ES-I3 (cell line): ENCODE data around the gene TMEM214.

ENCODE experiments used
- H3K36me3 ChIP-seq: 2 replicates; pipeline ENCODE4 v1.6.1; 2013; ENCODE audit warnings: mild to moderate bottlenecking, low read length, control low read depth, moderate library complexity; ENCODE audit not compliant: insufficient read depth
- H3K4me1 ChIP-seq: 2 replicates; pipeline ENCODE4 v1.6.1; 2013; ENCODE audit warnings: mild to moderate bottlenecking, control low read depth, low read length; ENCODE audit not compliant: insufficient read depth
- H3K9ac ChIP-seq: 2 replicates; pipeline ENCODE4 v1.6.1; 2013; ENCODE audit warnings: low read depth, mild to moderate bottlenecking, low read length, moderate library complexity
- H3K9me3 ChIP-seq: 2 replicates; pipeline ENCODE4 v1.6.1; 2013; ENCODE audit warnings: mild to moderate bottlenecking, low read length, moderate library complexity; ENCODE audit not compliant: control insufficient read depth, insufficient read depth

TMEM214 gene

DNA sequence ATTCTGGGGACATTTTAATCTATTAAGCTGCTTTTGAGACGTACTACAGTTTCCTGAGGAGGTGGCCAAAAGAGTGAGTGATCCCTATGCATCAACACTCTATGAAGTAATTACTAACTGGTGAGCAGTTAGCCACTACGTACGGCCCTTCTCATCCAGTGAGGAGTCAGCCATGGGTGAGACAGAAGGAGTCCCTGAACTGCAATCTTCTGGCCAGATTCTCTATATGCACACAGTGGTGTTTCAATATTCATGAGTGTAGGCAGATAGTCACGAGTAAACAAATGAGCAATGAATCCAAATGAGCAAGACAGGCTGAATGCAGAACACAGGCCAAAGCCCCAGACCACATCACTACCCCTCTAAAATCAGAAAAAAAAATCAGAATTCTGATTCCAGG is 29.8 kb upstream of the TMEM214 start:
- H3K4me1 ChIP-seq = no peaks in the 10 kb centered on the region
- H3K36me3 ChIP-seq = no peaks in the 10 kb centered on the region
- H3K9me3 ChIP-seq = no peaks in the 10 kb centered on the region
- H3K9ac ChIP-seq = no peak overlapping the region

DNA sequence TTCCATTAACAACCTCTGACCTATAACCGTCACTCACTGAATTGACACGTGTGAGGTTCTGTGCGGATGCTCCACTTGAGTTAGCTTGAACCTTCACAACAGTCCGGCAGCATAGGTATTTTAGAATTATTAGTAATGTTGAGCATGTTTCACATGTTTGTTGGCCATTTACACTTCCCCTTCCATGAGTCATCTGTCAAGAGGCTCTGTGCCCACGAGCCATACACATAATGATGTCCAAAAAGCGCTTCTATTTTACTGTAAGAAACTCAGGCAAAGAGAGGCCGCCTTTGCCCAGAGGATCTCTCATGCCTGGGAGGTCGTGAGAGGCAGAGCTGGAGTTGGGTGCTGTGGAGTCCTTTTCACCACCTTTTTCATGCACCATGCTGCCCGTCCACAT is 28.9 kb upstream of the TMEM214 start:
- no peak overlapping the region for H3K9ac ChIP-seq
- no peaks in the 10 kb centered on the region for H3K36me3 ChIP-seq
- no peaks in the 10 kb centered on the region for H3K4me1 ChIP-seq
- H3K9me3 ChIP-seq = no peaks in the 10 kb centered on the region

DNA sequence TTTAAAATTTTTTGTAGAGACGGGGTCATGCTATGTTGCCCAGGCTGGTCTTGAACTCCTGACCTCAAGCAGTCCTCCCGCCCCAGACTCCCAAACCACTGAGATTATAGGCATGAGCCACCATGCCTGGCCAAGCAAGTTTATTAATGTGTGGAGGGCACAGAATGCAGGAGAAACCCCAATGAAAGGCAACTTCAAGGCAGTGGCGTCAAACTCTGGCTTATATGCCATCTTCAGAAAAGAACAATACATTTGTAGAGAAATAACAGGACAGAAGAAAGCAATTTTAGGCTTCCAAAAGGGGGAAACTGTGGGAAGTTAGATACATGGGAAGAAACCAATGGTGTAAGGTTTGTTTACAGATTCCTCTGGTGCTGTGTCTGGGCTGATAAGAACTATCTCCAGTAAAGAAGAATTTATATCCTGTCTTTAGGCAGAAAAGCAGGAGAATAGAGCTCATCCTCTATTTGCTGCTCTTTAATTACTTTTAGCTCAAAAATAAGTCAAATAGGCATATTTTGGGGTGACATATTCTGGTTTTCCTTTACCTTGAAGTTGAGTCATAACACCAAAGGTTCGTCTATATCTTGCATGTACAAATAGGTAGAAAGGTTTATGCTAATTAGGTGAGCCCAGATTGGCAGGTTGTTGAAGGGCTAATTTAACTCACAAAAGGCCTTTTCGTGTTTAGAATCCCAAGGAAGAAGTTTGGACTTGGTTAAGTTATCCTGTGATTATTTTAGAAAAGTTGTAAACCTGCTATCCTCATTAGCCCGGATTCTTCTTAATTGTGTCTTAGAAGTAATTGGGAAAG is 26.0 kb upstream of the TMEM214 start:
- H3K9me3 ChIP-seq = no peaks in the 10 kb centered on the region
- no peak overlapping the region for H3K9ac ChIP-seq
- H3K4me1 ChIP-seq = no peaks in the 10 kb centered on the region
- no peaks in the 10 kb centered on the region for H3K36me3 ChIP-seq

GRCh38 chr2:27007416-27008374 is 25.1 kb upstream of the TMEM214 start:
- Histone ChIP-seq H3K9me3 (peaks cover under 1% of the 10 kb centered on the region; the same call in 1 of the 2 replicates), H3K36me3 (no peaks in the 10 kb centered on the region), H3K4me1 (no peaks in the 10 kb centered on the region), H3K9ac (no peak overlapping the region)

- no peak overlapping the region for H3K9ac ChIP-seq
- H3K36me3 ChIP-seq = peaks cover 2% of the 10 kb centered on the region; the same call in 1 of the 2 replicates
- peaks cover 5% of the 10 kb centered on the region for H3K9me3 ChIP-seq
- H3K4me1 ChIP-seq = no peaks in the 10 kb centered on the region
Observed at GRCh38 chr2:27008678-27009077, 24.1 kb upstream of the TMEM214 start.

- Histone ChIP-seq H3K9ac (no peak overlapping the region), H3K36me3 (peaks cover 4% of the 10 kb centered on the region; the same call in 1 of the 2 replicates), H3K4me1 (no peaks in the 10 kb centered on the region), H3K9me3 (peaks cover 8% of the 10 kb centered on the region)
Observed at GRCh38 chr2:27009083-27009482, 23.7 kb upstream of the TMEM214 start.

DNA sequence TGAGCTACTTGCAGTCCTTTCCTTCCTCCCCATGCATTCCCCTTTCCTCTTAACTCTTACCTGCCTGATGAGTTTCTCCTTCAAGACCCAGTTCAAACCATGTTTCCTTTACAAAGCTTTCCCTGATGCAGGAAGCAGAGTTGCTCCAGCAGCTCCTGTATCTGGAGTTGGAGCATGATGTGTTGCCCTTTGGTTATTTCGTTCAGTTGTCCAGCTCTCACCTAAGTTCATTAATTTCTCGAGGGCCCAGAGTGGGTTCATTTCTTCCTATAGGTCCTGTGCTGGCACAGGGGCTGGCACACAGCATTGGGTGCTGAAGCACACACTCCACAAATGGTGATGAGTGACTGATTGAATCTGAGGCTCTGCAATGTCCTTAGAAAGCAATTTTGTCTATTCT is 23.0 kb upstream of the TMEM214 start:
- peaks cover 6% of the 10 kb centered on the region; the same call in 1 of the 2 replicates for H3K36me3 ChIP-seq
- peaks cover 11% of the 10 kb centered on the region for H3K9me3 ChIP-seq
- no peak overlapping the region for H3K9ac ChIP-seq
- H3K4me1 ChIP-seq = no peaks in the 10 kb centered on the region

- H3K9ac ChIP-seq = no peak overlapping the region
- peaks cover 11% of the 10 kb centered on the region for H3K9me3 ChIP-seq
- peaks cover 6% of the 10 kb centered on the region; the same call in 1 of the 2 replicates for H3K36me3 ChIP-seq
- H3K4me1 ChIP-seq = no peaks in the 10 kb centered on the region
Observed at GRCh38 chr2:27010139-27010538, 22.6 kb upstream of the TMEM214 start.

- H3K9me3 ChIP-seq = peaks cover 11% of the 10 kb centered on the region
- peaks cover 6% of the 10 kb centered on the region; the same call in 1 of the 2 replicates for H3K36me3 ChIP-seq
- H3K4me1 ChIP-seq = peaks cover 6% of the 10 kb centered on the region
- no peak overlapping the region for H3K9ac ChIP-seq
Observed at GRCh38 chr2:27013738-27014137, 19.0 kb upstream of the TMEM214 start.

GRCh38 chr2:27014771-27015433 is 17.9 kb upstream of the TMEM214 start:
- peaks cover 11% of the 10 kb centered on the region for H3K9me3 ChIP-seq
- peaks cover 6% of the 10 kb centered on the region; the same call in 1 of the 2 replicates for H3K36me3 ChIP-seq
- no peak overlapping the region for H3K9ac ChIP-seq
- H3K4me1 ChIP-seq = peaks cover 6% of the 10 kb centered on the region

GRCh38 chr2:27016801-27017325 is 15.9 kb upstream of the TMEM214 start:
- Histone ChIP-seq H3K9ac (no peak overlapping the region), H3K4me1 (peaks cover 6% of the 10 kb centered on the region), H3K9me3 (peaks cover 11% of the 10 kb centered on the region), H3K36me3 (peaks cover 6% of the 10 kb centered on the region; the same call in 1 of the 2 replicates)

- Histone ChIP-seq H3K36me3 (peaks cover 6% of the 10 kb centered on the region; the same call in 1 of the 2 replicates), H3K4me1 (peaks cover 6% of the 10 kb centered on the region), H3K9me3 (peaks cover 8% of the 10 kb centered on the region), H3K9ac (no peak overlapping the region)
Observed at GRCh38 chr2:27018142-27018541, 14.6 kb upstream of the TMEM214 start.

- Histone ChIP-seq H3K36me3 (no peaks in the 10 kb centered on the region), H3K4me1 (peaks cover 6% of the 10 kb centered on the region), H3K9me3 (no peaks in the 10 kb centered on the region), H3K9ac (no peak overlapping the region)
Observed at GRCh38 chr2:27019459-27019858, 13.3 kb upstream of the TMEM214 start.
